AG04449 (cell line): ENCODE results near the gene KRTAP10-5.

Experiments used
- CTCF ChIA-PET: fragments of 350-600 bp; formaldehyde crosslinking; extraction: SDS; loops from one replicate; lab custom pipeline; 2021; ENCODE audit warnings: antibody characterized with exemption; lab: Yijun Ruan, JAX
- POLR2A ChIA-PET: fragments of 400-600, 350-600 bp; formaldehyde crosslinking; extraction: SDS; loops from one replicate; lab custom pipeline; 2020; ENCODE audit warnings: antibody characterized with exemption, inconsistent platforms; lab: Yijun Ruan, JAX
- DNase-seq: peaks from one replicate; pipeline ENCODE4 v3.0.0-alpha.2; 2010; ENCODE audit warnings: low read depth, low spot score
- H3K4me3 ChIP-seq: 2 replicates; pipeline ENCODE4 v1.5.1; 2011; ENCODE audit warnings: low read depth, mild to moderate bottlenecking, control low read depth, low read length
- TF ChIP-seq, protein P1 (sequence below): IDR thresholded peaks from one replicate; pipeline ENCODE4 v1.5.1; 2011; ENCODE audit warnings: mild to moderate bottlenecking, moderate library complexity, low read length, control low read depth, inconsistent platforms; ENCODE audit not compliant: insufficient read depth; ENCODE audit errors: missing control alignments

The KRTAP10-5 gene

GRCh38 chr21:44557491-44558328 is 22.7 kb downstream of the KRTAP10-5 start:
- TF ChIP-seq, protein P1, sequence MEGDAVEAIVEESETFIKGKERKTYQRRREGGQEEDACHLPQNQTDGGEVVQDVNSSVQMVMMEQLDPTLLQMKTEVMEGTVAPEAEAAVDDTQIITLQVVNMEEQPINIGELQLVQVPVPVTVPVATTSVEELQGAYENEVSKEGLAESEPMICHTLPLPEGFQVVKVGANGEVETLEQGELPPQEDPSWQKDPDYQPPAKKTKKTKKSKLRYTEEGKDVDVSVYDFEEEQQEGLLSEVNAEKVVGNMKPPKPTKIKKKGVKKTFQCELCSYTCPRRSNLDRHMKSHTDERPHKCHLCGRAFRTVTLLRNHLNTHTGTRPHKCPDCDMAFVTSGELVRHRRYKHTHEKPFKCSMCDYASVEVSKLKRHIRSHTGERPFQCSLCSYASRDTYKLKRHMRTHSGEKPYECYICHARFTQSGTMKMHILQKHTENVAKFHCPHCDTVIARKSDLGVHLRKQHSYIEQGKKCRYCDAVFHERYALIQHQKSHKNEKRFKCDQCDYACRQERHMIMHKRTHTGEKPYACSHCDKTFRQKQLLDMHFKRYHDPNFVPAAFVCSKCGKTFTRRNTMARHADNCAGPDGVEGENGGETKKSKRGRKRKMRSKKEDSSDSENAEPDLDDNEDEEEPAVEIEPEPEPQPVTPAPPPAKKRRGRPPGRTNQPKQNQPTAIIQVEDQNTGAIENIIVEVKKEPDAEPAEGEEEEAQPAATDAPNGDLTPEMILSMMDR: no peak
- H3K4me3 ChIP-seq: no peak overlapping the region
- POLR2A ChIA-PET: no interaction called here
- DNase-seq: no peak
- CTCF ChIA-PET: no interaction called here

DNA sequence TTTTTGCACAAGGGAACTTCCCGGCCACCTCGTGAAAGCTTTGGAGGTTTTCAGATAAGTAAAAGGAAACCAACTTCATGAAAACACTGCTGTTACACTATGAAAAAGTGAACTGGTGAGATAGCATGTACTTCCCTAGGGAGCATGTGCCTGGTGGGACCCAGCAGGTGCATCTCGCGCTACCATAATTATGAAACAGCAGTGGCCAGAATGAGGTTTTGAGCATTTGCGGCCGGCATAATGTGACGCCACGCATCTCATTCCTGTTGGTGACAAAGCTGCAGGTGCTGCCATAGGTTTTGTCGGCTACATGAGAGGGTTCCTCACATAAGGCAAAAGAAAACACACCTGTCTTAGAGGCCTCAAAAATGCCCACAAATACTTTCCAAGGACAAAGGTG is 23.5 kb downstream of the KRTAP10-5 start:
- H3K4me3 ChIP-seq: no peak overlapping the region
- DNase-seq: no peak
- TF ChIP-seq, protein P1: no peak
- CTCF ChIA-PET: no interaction called here
- POLR2A ChIA-PET: no interaction called here

DNA sequence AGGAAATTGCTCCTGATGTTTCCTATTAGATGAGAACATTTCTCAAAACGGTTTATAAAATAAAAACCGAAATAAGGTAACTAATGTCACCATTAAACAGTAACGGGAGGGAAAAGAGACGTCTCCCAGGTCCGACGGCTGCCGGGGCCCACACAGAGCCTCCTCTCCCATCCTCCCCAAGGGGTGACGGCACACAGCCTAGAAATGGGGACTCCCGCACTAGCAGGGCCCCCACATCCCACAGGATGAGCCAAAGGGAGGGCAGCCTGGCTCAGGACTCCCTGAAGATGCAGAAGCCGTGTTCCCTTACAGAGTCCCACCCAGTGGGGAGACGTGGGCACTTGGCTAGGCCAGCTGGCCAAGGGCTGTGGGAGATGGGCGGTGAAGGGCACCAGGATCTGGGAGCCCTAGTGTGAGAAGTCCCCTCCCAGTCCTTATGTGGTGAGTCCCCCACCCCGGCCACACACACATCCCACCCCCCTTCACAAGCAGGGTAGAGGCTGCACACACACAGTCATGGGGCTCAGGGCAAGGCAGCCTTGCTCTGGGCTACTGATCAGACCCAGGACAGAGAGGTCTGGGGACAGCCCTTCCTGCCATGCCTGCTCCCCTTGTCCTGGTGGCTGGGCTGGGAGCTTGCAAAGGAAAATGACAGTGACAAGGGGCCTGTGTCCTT is 25.1 kb downstream of the KRTAP10-5 start:
- CTCF ChIA-PET: no interaction called here
- DNase-seq: no peak
- no peak overlapping the region for H3K4me3 ChIP-seq
- POLR2A ChIA-PET: no interaction called here
- TF ChIP-seq, protein P1: no peak

DNA sequence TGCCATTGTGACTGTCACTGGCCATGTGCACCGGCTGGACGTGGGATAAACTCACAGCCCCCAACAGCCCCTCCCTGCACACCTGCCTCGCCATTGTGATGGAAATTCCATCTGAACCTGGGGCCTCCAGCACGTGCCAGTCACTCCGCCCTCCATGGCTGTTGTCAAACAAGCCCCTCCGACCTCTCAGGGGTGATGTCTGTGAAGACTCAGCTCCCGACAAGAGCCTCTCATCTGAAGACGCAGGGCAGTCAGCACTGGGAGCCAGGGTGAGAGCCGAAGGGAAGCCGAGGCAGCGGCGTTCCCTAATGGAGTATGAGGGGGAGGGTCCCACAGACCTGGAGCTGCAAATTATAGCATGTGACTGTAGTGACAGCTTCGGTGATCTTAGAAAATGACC is 27.7 kb downstream of the KRTAP10-5 start:
- ChIA-PET POLR2A (no interaction called here), CTCF (interaction anchor here (1.0 kb wide), 1 partner anchor 241 kb away, joined by 3 read pairs; no protein-coding TSS in a partner anchor)
- DNase-seq: no peak
- no peak overlapping the region for H3K4me3 ChIP-seq
- TF ChIP-seq, protein P1: no peak

DNA sequence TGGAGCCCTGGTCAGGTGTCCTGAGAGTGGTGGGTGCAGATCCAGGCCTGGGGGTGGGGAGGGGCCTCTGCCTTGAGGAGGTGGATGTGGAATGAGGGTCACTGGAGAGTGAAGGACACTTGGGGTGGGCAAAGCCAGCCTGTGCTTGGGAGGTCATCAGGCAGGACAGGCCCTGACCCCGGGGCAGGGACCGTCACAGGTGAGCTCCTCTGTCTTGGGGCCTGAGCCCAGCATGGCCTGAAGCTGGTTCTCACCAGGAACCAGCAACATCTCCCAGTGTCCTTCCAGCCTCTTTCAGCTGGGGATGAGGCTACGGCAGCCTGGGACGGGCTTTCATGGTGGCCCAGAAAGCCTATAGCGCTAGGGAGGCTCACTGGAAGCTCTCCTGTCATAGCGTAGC is 28.3 kb downstream of the KRTAP10-5 start:
- POLR2A ChIA-PET: no interaction called here
- CTCF ChIA-PET: no interaction called here
- TF ChIP-seq, protein P1: no peak
- DNase-seq: no peak
- no peak overlapping the region for H3K4me3 ChIP-seq

GRCh38 chr21:44551340-44551961 is 29.0 kb downstream of the KRTAP10-5 start, which contains the start of gene KRTAP10-2:
TSS of gene KRTAP10-2 (minus strand) at chr21:44551505. CDS start at chr21:44551458, 47 bp downstream.
- ChIA-PET CTCF (no interaction called here), POLR2A (no interaction called here)

More at GRCh38 chr21:44551340-44551961, 29.0 kb downstream of the KRTAP10-5 start, which contains the start of gene KRTAP10-2:
- no peak within 1 kb of the TSS for H3K4me3 ChIP-seq
- TF ChIP-seq, protein P1: no peak
- DNase-seq: no peak
